Aorta (tissue), 5 donors: ENCODE data around the gene PHACTR4. TPM values are rescaled to one million over a fixed set of nuclear protein-coding genes. Genes with fewer than 3 reads are reported as not detected.

ENCODE experiments used
- ATAC-seq: fragments of 200-7000 bp; cut with Tn5 transposase; one replicate; pipeline ENCODE4 v1.9.1; 2022; ENCODE audit warnings: moderate library complexity; ENCODE audit not compliant: low FRiP score
- DNase-seq, 2 donors: peaks; one replicate each; pipeline ENCODE4 v3.0.0-alpha.2; 2020
- H3K27ac ChIP-seq, 2 donors: one replicate each; pipeline ENCODE4 v1.5.1; 2013; ENCODE audit warnings: low read length in 2 of 2, mild to moderate bottlenecking in 2 of 2, moderate library complexity in 2 of 2, control low read depth in 1 of 2, inconsistent platforms in 1 of 2, low read depth in 1 of 2
- H3K27me3 ChIP-seq, 2 donors: one replicate each; pipeline ENCODE4 v1.6.1; 2013; ENCODE audit warnings: control low read depth in 1 of 2, low read length in 1 of 2, mild to moderate bottlenecking in 1 of 2, moderate library complexity in 1 of 2; ENCODE audit not compliant: insufficient read depth in 2 of 2, control insufficient read depth in 1 of 2
- H3K36me3 ChIP-seq, 2 donors: one replicate each; pipeline ENCODE4 v1.6.1; 2013; ENCODE audit warnings: control low read depth in 1 of 2, low read length in 1 of 2, mild to moderate bottlenecking in 1 of 2; ENCODE audit not compliant: insufficient read depth in 2 of 2, control insufficient read depth in 1 of 2
- H3K4me1 ChIP-seq, 2 donors: one replicate each; pipeline ENCODE4 v1.6.1; 2013; ENCODE audit warnings: low read length in 2 of 2, control low read depth in 1 of 2, mild to moderate bottlenecking in 1 of 2, moderate library complexity in 1 of 2; ENCODE audit not compliant: insufficient read depth in 2 of 2, control insufficient read depth in 1 of 2
- H3K4me3 ChIP-seq, 2 donors: one replicate each; pipeline ENCODE4 v1.5.1; 2013; ENCODE audit warnings: low read length in 2 of 2, control low read depth in 1 of 2, mild to moderate bottlenecking in 1 of 2
- H3K9me3 ChIP-seq: one replicate; pipeline ENCODE4 v1.6.1; 2013; ENCODE audit warnings: mild to moderate bottlenecking, low read length; ENCODE audit not compliant: control insufficient read depth
- WGBS, 2 donors: extraction: QIAGEN DNeasy Blood & Tissue Kit; methylation state at CpG; one replicate each; pipeline ENCODE4 v1.1.7; 2013; 5-methylcytosine and 5-hydroxymethylcytosine counted together
- intact Hi-C, 2 donors: fragments of 100-400 bp; cut with DNase I; formaldehyde crosslinking; loops; one replicate each; pipeline versions ENCODE4 v1.14.2 to v1.15.0; 2022
- polyA plus RNA-seq, 2 donors: library from polyadenylated mRNA; stranded (reverse); fragments of 200-250 nt; gene quantifications; one replicate each; pipeline ENCODE4 v1.2.3, GENCODE V29; 2013
- total RNA-seq, 2 donors: library from RNA; stranded (reverse); fragmentation: NEBNext Ultra II Directional; extraction: Animal tissue kit (Norgen Biotek cat#: 25700); gene quantifications; one replicate each; pipeline ENCODE4 v1.2.1, GENCODE V29; 2021
- donor health status: healthy with polysubstance abuse.
- donor health status: Bipolar disorder and iron deficiency.
- donor health status: DM: no; HTN: no; CAD: no.
- donor health status: DM: no; HTN: no; CAD: no.
- donor health status: DM: yes; HTN: yes; CAD: no.

The PHACTR4 gene
- total and polyA plus RNA-seq, 4 donors: 11.3 to 38.9 (median 26.3) TPM

DNA sequence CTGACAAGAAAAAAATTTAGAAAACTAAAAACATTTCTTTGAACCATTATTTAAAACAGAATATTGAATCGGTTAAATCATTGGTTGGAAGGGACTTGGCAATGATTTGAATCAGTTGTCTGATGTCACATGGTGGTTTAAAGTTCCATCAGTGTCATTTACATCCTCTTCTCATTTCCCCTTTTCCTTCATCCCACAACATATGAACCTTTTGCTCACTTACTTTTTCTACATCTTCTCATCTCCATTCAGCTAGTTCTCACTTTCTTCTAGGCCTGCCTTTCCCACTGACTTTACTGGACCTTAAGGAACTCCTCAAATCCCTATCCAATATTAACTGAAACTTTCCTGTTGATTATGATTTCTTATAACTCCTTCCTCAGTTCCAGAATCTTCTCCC, 58.5 kb downstream of the PHACTR4 start:
- DNase-seq (no peak), ATAC-seq (no peak)
- 87 to 90% methylated on average over 1 of the region's 1 CpG for WGBS, 2 donors
- Histone ChIP-seq H3K27me3 (no peaks in the 10 kb centered on the region), H3K9me3 (no peaks in the 10 kb centered on the region), H3K4me1 (no peaks in the 10 kb centered on the region), H3K4me3 (no peak overlapping the region), H3K36me3 (no peaks in the 10 kb centered on the region), H3K27ac (no peak overlapping the region)
- intact Hi-C loops: no loop called here

DNA sequence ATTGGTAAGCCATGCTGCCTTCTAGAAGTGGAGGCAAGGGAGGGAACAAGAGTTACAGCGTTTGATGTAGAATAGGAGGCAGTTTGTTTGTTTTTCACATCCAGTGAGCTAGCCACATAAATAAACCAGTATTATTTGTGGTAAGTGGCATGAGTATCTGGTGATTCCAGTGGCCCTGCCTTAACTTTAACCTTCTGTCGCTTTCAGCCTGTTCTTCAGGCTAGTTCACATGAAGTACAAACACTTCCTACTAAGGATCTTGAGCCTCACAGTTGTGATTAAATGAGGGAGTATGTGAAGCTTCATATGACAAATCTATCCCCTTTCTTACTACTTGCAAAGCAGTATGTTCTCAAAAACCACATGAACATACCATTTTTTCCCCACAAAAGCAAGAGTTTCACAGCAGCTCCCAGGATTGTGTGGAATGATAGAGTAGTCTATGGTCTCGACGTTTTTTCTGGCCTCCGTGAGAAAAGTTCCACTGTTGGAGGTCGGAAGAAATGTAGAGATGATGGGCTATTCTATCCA, 59.5 kb downstream of the PHACTR4 start:
- no peaks in the 10 kb centered on the region for H3K27me3 ChIP-seq
- 63 to 74% methylated on average over 6 of the region's 6 CpGs for WGBS, 2 donors
- H3K9me3 ChIP-seq: no peaks in the 10 kb centered on the region
- intact Hi-C loops: no loop called here
- H3K4me1 ChIP-seq: no peaks in the 10 kb centered on the region
- DNase-seq (no peak), ATAC-seq (no peak)
- H3K4me3 ChIP-seq: no peak overlapping the region
- no peak overlapping the region for H3K27ac ChIP-seq
- H3K36me3 ChIP-seq: no peaks in the 10 kb centered on the region

DNA sequence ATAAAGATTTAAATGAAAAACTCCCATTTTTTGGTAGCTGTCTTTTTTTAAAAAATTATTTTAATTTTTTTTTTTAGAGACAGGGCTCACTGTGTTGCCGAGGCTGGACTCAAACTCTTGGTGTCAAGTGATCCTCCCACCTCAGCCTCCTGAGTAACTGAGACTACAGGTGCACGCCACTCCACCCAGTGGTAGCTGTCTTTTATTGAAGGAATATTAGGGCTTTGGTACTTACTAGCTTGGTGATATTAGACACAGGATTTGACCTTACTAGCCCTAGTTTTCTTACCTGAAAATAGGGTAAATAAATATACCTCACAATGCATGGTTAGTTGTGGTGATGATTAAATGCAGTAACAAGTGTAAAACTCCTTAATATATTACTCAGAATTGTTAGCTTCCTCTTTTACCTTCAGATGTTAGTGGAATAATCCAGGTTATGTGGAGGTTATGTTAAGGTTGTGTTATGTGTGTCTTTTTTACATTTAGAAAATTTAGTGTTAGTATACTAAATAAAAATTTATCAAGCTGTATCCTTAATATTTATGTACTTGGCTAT, 66.8 kb downstream of the PHACTR4 start:
- intact Hi-C loops: loop anchor here in 1 of 2 donors (10.0 kb wide), 1 partner anchor 69 kb away; the partner anchor contains the start of gene RCC1
- H3K36me3 ChIP-seq: no peaks in the 10 kb centered on the region
- H3K27ac ChIP-seq: no peak overlapping the region
- no peak overlapping the region for H3K4me3 ChIP-seq
- DNase-seq (no peak), ATAC-seq (no peak)
- peaks cover 0 to 5% of the 10 kb centered on the region in 2 donors for H3K4me1 ChIP-seq
- no peaks in the 10 kb centered on the region for H3K27me3 ChIP-seq
- H3K9me3 ChIP-seq: no peaks in the 10 kb centered on the region
- WGBS, 2 donors: 70 to 96% methylated on average over 2 of the region's 2 CpGs

DNA sequence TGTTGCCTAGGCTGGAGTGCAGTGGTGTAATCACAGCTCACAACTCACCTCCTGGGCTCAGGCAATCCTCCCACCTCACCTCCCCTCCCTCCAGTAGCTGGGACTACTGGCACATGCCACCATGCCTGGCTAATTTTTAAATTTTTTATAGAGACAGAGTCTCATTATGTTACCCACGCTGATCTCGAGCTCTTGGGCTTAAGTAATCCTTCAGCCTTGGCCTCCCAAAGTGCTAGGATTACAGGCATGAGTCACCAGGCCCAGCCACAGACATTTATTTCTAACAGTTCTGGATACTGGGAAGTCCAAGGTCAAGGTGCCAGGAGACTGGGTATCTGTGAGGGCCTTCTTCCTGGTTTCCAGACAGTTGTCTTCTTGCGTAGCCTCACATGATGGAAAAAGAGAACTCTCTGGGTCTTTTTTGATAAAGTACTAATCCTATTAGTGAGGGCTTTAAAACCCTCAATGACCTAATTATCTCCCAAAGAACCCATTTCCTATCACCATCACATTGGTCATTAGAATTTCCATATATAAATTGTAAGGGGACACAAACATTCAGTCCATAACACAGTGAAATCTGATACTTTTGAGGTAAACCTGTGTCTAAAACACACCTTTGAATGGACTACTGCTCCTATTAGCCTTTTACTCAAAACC, 67.9 kb downstream of the PHACTR4 start:
- peak in 1 of 2 donors; percentile 54 for DNase-seq
- H3K36me3 ChIP-seq: no peaks in the 10 kb centered on the region
- H3K9me3 ChIP-seq: no peaks in the 10 kb centered on the region
- intact Hi-C loops: loop anchor here in 1 of 2 donors (10.0 kb wide), 1 partner anchor 67 kb away; the partner anchor contains the start of gene RCC1
- H3K4me3 ChIP-seq: no peak overlapping the region
- no peaks in the 10 kb centered on the region for H3K27me3 ChIP-seq
- H3K4me1 ChIP-seq: peaks cover 0 to 5% of the 10 kb centered on the region in 2 donors
- peak overlapping the region; percentile 60 to 76 for H3K27ac ChIP-seq
- peak; percentile 81 for ATAC-seq
- WGBS, 2 donors: 31 to 32% methylated on average over 3 of the region's 3 CpGs

DNA sequence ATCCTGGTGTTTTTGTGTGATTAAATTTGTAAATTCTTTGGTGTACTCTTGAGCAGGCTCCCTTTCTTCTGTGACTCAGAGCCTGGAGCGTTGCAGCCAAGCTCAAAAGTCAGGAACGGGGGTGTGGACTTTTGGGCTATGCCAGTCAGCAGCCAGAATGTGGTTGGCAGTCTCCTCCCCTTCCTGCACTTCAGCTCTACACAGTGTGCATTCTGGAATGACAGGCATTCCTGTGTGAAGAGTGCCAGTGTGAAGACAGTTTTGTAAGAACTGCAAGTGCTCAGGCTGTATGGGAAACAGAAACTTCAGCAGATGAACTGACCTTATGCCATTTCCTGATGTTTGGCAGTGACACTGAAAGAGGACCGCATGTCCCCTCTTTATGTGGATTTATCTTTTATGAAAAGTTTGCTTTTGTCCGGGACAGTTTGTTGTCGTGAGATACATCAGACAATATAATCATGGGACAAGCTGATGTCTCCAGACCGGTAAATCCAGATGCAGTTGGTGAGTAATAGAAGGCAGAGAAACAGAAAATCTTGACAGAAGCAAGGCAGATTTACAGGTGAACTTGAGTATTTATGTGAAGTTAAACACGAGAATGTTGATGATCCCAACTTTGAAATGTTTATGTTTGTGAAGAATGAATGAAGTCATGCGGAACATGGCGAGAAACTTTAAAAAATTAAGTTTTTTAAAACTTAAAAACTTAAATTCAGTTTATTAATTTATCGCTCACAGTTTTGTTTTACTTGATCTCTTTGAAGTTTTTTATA, 68.6 kb downstream of the PHACTR4 start:
- Histone ChIP-seq H3K27me3 (no peaks in the 10 kb centered on the region), H3K4me1 (peaks cover 0 to 5% of the 10 kb centered on the region in 2 donors), H3K36me3 (no peaks in the 10 kb centered on the region), H3K4me3 (peak overlapping the region in 1 of 2 donors; percentile 18), H3K27ac (peak overlapping the region in 1 of 2 donors; percentile 64), H3K9me3 (no peaks in the 10 kb centered on the region)
- WGBS, 2 donors: 13 to 22% methylated on average over 10 of the region's 10 CpGs
- intact Hi-C loops: loop anchor here in 1 of 2 donors (10.0 kb wide), 1 partner anchor 67 kb away; the partner anchor contains the start of gene RCC1
- peak; percentile 90 to 92 for DNase-seq
- peak; percentile 95 for ATAC-seq

DNA sequence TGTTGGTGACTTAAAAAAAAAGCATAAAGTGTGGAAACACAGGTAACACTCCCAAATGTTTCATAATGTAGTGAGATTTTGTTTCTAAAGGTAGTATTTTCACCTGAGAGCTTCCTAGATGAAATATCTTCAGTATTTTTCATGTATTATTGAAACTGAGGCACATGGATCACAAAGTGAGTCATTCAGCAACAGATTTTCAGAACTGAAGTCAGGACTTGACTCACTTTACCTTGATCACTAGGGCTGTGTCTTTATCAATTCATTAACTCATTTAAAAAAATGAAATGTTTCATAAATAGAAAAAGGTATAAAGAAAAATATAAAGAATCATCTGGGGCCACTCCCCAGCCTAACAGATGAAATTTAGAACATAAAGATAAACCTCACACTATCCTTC, 69.8 kb downstream of the PHACTR4 start:
- H3K27ac ChIP-seq: no peak overlapping the region
- no peaks in the 10 kb centered on the region for H3K36me3 ChIP-seq
- DNase-seq (no peak), ATAC-seq (no peak)
- peaks cover 0 to 5% of the 10 kb centered on the region in 2 donors for H3K4me1 ChIP-seq
- H3K27me3 ChIP-seq: no peaks in the 10 kb centered on the region
- no peaks in the 10 kb centered on the region for H3K9me3 ChIP-seq
- intact Hi-C loops: loop anchor here in 1 of 2 donors (10.0 kb wide), 1 partner anchor 65 kb away; the partner anchor contains the start of gene RCC1
- H3K4me3 ChIP-seq: no peak overlapping the region

DNA sequence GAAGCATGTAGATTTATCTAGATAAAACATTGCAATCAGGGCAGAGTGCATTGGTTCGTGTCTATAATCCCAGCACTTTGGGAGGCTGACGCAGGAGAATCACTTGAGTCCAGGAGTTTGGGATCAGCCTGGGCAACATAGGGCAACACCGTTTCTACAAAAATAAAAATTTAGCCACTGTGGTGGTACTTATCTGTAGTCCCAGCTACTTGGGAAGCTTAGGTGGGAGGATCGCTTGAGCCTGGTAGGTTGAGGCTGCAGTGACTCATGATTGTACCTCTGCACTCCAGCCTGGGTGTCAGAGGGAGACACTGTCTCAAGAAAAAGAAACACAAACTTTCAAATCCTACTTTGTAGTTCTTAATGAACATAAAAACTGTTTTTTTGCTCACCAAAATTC, 72.1 kb downstream of the PHACTR4 start:
- intact Hi-C loops: no loop called here
- Histone ChIP-seq H3K4me3 (no peak overlapping the region), H3K27me3 (no peaks in the 10 kb centered on the region), H3K9me3 (no peaks in the 10 kb centered on the region), H3K36me3 (no peaks in the 10 kb centered on the region), H3K27ac (no peak overlapping the region), H3K4me1 (peaks cover 0 to 5% of the 10 kb centered on the region in 2 donors)
- WGBS, 2 donors: 90 to 95% methylated on average over 4 of the region's 4 CpGs
- DNase-seq (no peak), ATAC-seq (no peak)

DNA sequence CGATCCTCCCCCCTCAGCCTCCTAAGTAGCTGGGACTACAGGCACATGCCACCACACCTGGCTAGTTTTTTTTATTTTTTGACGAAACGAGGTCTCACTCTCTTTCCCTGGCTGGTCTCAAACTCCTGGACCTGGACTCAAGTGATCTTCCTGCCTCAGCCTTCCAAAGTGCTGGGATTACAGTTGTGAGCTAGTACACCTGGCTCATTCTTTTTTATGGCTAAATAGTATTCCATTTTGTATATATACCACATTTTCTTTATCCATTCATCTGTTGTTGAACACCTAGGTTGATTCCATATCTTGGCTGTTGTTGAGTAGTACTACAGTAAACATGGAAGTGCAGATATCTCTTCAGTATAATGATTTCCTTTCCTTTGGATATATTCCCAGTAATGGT, 74.0 kb downstream of the PHACTR4 start:
- H3K4me1 ChIP-seq: no peaks in the 10 kb centered on the region

More for the DNA sequence above, 74.0 kb downstream of the PHACTR4 start:
- intact Hi-C loops: no loop called here
- Histone ChIP-seq H3K27ac (no peak overlapping the region), H3K9me3 (no peaks in the 10 kb centered on the region), H3K27me3 (no peaks in the 10 kb centered on the region), H3K36me3 (no peaks in the 10 kb centered on the region), H3K4me3 (no peak overlapping the region)
- WGBS, 2 donors: 88 to 98% methylated on average over 3 of the region's 3 CpGs
- ATAC-seq (no peak), DNase-seq (no peak)
